SIG-M5 treated with dmso at 0.1 percent for 504 hours (cell line): ENCODE results near the gene TMEM11.
"Not testable (repeated sequence)": the region's sequence is repeated elsewhere in the genome, so short reads cannot be mapped to it uniquely, and the experiment has no call there.

Experiments used
- DNase-seq: peaks from one replicate; lab custom pipeline; 2025; ENCODE audit not compliant: unreplicated experiment; lab: John Stamatoyannopoulos, UW

Gene TMEM11

GRCh38 chr17:21212826-21213637 lies 929 bp downstream of the TMEM11 start:
- DNase-seq: no peak

GRCh38 chr17:21211825-21212479 lies 2.0 kb downstream of the TMEM11 start:
- DNase-seq: no peak

GRCh38 chr17:21210411-21211076 lies 3.4 kb downstream of the TMEM11 start:
- DNase-seq: peak; percentile 91

GRCh38 chr17:21209511-21210175 lies 4.3 kb downstream of the TMEM11 start:
- DNase-seq: no peak

GRCh38 chr17:21208352-21208751 lies 5.6 kb downstream of the TMEM11 start:
- no peak for DNase-seq

- DNase-seq: no peak
Observed at GRCh38 chr17:21204935-21205334, 9.0 kb downstream of the TMEM11 start.

- DNase-seq: no peak
Observed at GRCh38 chr17:21202512-21202911, 11.4 kb downstream of the TMEM11 start.

GRCh38 chr17:21201874-21202273 lies 12.1 kb downstream of the TMEM11 start:
- no peak for DNase-seq

- DNase-seq: no peak
Observed at GRCh38 chr17:21201298-21201595, 12.7 kb downstream of the TMEM11 start.

GRCh38 chr17:21200590-21201297 lies 13.2 kb downstream of the TMEM11 start:
- no peak for DNase-seq

GRCh38 chr17:21199856-21200255 lies 14.1 kb downstream of the TMEM11 start:
- no peak for DNase-seq

- DNase-seq: no peak
Observed at GRCh38 chr17:21199311-21199710, 14.7 kb downstream of the TMEM11 start.

- DNase-seq: no peak
Observed at GRCh38 chr17:21198411-21198810, 15.6 kb downstream of the TMEM11 start.

GRCh38 chr17:21196126-21196525 lies 17.8 kb downstream of the TMEM11 start:
- no peak for DNase-seq

- DNase-seq: no peak
Observed at GRCh38 chr17:21194703-21195102, 19.3 kb downstream of the TMEM11 start.

GRCh38 chr17:21194226-21194625 lies 19.7 kb downstream of the TMEM11 start:
- no peak for DNase-seq

GRCh38 chr17:21193031-21193430 lies 20.9 kb downstream of the TMEM11 start:
- DNase-seq: no peak

- not testable (repeated sequence) for DNase-seq
Observed at GRCh38 chr17:21192414-21192813, 21.5 kb downstream of the TMEM11 start.

- no peak for DNase-seq
Observed at GRCh38 chr17:21191698-21192097, 22.3 kb downstream of the TMEM11 start.

GRCh38 chr17:21190078-21190477 lies 23.9 kb downstream of the TMEM11 start:
- no peak for DNase-seq

GRCh38 chr17:21189361-21189760 lies 24.6 kb downstream of the TMEM11 start:
- no peak for DNase-seq
